ENCODE measurements around the gene FBLL1.

The FBLL1 gene

GRCh38 chr5:168580227-168580508, 51.1 kb downstream of the FBLL1 start:
- TF ChIP-seq CTCF (IDR thresholded peaks at IDR 0.05; ENCODE audit: borderline replicate concordance, insufficient read depth, low read depth, low read length) = no peak
- H3K4me3 ChIP-seq (ENCODE audit: low read depth, low read length) = peak overlapping the region; percentile 50
